ENCODE results near the gene ZC3H13.

- TF ChIP-seq CTCF (IDR thresholded peaks at IDR 0.05) (no peak), POLR2A (IDR thresholded peaks at IDR 0.05) (no peak)
Observed at GRCh38 chr13:46097663-46098062, 45.1 kb upstream of the ZC3H13 start.

All from thyroid gland (tissue), 4 donors.